CD8-positive, alpha-beta memory T cell (primary cell): ENCODE measurements around the gene TMEM132C. TPM values are rescaled to one million over a fixed set of nuclear protein-coding genes. Genes with fewer than 3 reads are reported as not detected.

Experiments
- CTCF ChIA-PET: fragments of 350-600 bp; sonication (Branson Sonifier 250); formaldehyde crosslinking; loops from one replicate; lab custom pipeline; 2021; ENCODE audit warnings: antibody characterized with exemption; lab: Charles Lee
- POLR2A ChIA-PET: fragments of 350-600 bp; sonication (Branson Sonifier 250); formaldehyde crosslinking; loops from one replicate; lab custom pipeline; 2021; ENCODE audit warnings: antibody characterized with exemption; lab: Charles Lee
- DNase-seq, 5 donors: peaks; one replicate each; pipeline versions ENCODE4 v3.0.0 to v3.0.0-alpha.2; 2020 to 2022; ENCODE audit warnings: mixed read lengths in 1 of 5
- H3K27ac ChIP-seq: one replicate; pipeline ENCODE4 v1.7.0; 2013; ENCODE audit warnings: low read depth, mild to moderate bottlenecking, low read length, moderate library complexity
- H3K27me3 ChIP-seq: 2 replicates; pipeline ENCODE4 v1.7.0; 2013; ENCODE audit warnings: low read length, mild to moderate bottlenecking; ENCODE audit not compliant: insufficient read depth, poor library complexity, severe bottlenecking
- H3K36me3 ChIP-seq: 2 replicates; pipeline ENCODE4 v1.7.0; 2013; ENCODE audit warnings: mild to moderate bottlenecking, low read length, moderate library complexity; ENCODE audit not compliant: insufficient read depth
- H3K4me1 ChIP-seq: 2 replicates; pipeline ENCODE4 v1.7.0; 2013; ENCODE audit warnings: mild to moderate bottlenecking, low read length, moderate library complexity; ENCODE audit not compliant: insufficient read depth
- H3K4me3 ChIP-seq: 2 replicates; pipeline ENCODE4 v1.7.0; 2013; ENCODE audit warnings: mild to moderate bottlenecking, low read length
- H3K9me3 ChIP-seq: 2 replicates; pipeline ENCODE4 v1.7.0; 2013; ENCODE audit warnings: mild to moderate bottlenecking, low read length
- H3K27ac Mint-ChIP-seq, 8 donors: one replicate each; pipeline ENCODE4 v1.8.0; 2020 to 2021; ENCODE audit warnings: mixed read lengths in 8 of 8, mild to moderate bottlenecking in 6 of 8, inconsistent platforms in 3 of 8, moderate library complexity in 3 of 8
- H3K27me3 Mint-ChIP-seq, 2 donors: one replicate each; pipeline ENCODE4 v1.8.0; 2020 to 2021; ENCODE audit warnings: mixed read lengths in 2 of 2, mild to moderate bottlenecking in 1 of 2, moderate library complexity in 1 of 2
- H3K36me3 Mint-ChIP-seq, 3 donors: one replicate each; pipeline ENCODE4 v1.8.0; 2020 to 2021; ENCODE audit warnings: mixed read lengths in 3 of 3, inconsistent platforms in 1 of 3, mild to moderate bottlenecking in 1 of 3
- H3K4me1 Mint-ChIP-seq, 3 donors: one replicate each; pipeline ENCODE4 v1.8.0; 2020 to 2021; ENCODE audit warnings: mixed read lengths in 3 of 3, inconsistent platforms in 1 of 3, mild to moderate bottlenecking in 1 of 3
- H3K4me3 Mint-ChIP-seq, 7 donors: one replicate each; pipeline ENCODE4 v1.8.0; 2020 to 2021; ENCODE audit warnings: mixed read lengths in 7 of 7, mild to moderate bottlenecking in 6 of 7, moderate library complexity in 4 of 7, inconsistent platforms in 2 of 7
- H3K9me3 Mint-ChIP-seq, 5 donors: one replicate each; pipeline ENCODE4 v1.8.0; 2020 to 2022; ENCODE audit warnings: mixed read lengths in 5 of 5, mild to moderate bottlenecking in 3 of 5, moderate library complexity in 2 of 5, inconsistent platforms in 1 of 5
- polyA plus RNA-seq: library from polyadenylated mRNA; unstranded; fragments of 300-500 nt; fragmentation: Illumina TruSeq; gene quantifications from one replicate; pipeline ENCODE4 v1.2.3, GENCODE V29; 2021
- total RNA-seq, 2 experiments: library from RNA; stranded (reverse); gene quantifications; one replicate each; pipeline ENCODE4 v1.2.3, GENCODE V29; 2021

TMEM132C gene
- total RNA-seq (not detected), polyA plus RNA-seq (not detected)

DNA sequence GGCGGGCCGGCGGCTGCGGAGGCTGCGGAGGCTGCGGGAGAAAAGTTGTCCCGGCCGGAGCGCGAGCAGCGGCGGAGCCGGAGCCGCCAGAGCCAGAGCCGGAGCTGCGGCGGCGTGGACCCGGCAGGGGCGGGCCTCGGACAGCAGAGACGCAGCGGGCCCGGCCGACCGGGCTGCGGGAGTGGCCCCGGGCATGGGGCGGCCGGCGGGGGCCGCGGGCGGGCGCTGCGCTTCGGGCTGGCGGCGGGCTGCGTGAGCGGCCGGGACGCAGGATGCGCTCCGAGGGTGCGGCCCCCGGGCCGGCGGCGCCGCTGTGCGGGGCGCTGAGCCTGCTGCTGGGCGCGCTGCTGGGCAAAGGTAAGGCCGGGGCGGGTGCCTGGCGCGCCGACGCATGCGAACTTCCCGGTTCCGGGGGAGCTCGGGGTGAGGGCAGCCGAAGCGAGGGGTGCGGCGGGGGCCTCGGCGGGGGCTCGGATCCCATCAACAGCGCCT, at the start of gene TMEM132C:
Gene TMEM132C (plus strand): TSS at position 40 of the 492 bp plus-strand sequence. CDS start 233 bp downstream, at position 273.
- H3K27me3 ChIP-seq, result no peaks in the 10 kb centered on the region
- no peaks in the 10 kb centered on the region for H3K36me3 ChIP-seq
- H3K9me3 Mint-ChIP-seq, result peaks cover 0 to 7% (median 3%) of the 10 kb centered on the region in 5 donors
- no peaks in the 10 kb centered on the region for H3K36me3 Mint-ChIP-seq
- peaks cover 29 to 59% of the 10 kb centered on the region in 2 donors for H3K27me3 Mint-ChIP-seq
- no peak within 1 kb of the TSS for H3K27ac ChIP-seq
- POLR2A ChIA-PET, result no interaction called here
- no peaks in the 10 kb centered on the region for H3K4me1 ChIP-seq
- H3K27ac Mint-ChIP-seq, result no peak within 1 kb of the TSS
- peaks cover 0 to 1% (median 0%) of the 10 kb centered on the region in 3 donors for H3K4me1 Mint-ChIP-seq
- DNase-seq, result no peak
- CTCF ChIA-PET, result no interaction called here
- no peaks in the 10 kb centered on the region for H3K9me3 ChIP-seq
- H3K4me3 ChIP-seq, result no peak within 1 kb of the TSS
- peak within 1 kb of the TSS in 3 of 7 donors; percentile 27 to 54 (median 45) for H3K4me3 Mint-ChIP-seq

DNA sequence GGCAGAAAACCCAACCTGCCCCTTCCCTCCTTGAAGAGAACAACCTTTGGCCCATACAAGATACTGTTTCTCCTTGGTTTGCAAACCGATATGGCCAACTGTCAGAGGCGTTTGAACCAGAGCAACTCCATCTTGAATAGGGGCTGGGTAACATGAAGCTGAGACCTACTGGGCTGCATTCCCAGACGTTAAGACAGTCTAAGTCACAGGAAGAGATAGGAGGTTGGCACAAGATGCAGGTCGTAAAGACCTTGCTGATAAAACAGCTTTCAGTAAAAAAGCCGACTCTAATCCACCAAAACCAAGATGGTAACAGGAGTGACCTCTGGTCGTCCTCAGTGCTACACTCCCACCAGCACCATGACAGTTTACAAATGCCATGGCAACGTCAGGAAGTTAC, 42.7 kb upstream of the TMEM132C start:
- H3K4me3 ChIP-seq, result no peak overlapping the region
- CTCF ChIA-PET, result no interaction called here
- H3K9me3 ChIP-seq, result no peaks in the 10 kb centered on the region
- H3K9me3 Mint-ChIP-seq, result peaks cover 0 to 6% (median 1%) of the 10 kb centered on the region in 5 donors
- no peaks in the 10 kb centered on the region for H3K36me3 Mint-ChIP-seq
- H3K27ac ChIP-seq, result no peak overlapping the region
- no peak overlapping the region for H3K4me3 Mint-ChIP-seq
- no peaks in the 10 kb centered on the region for H3K4me1 ChIP-seq
- no peaks in the 10 kb centered on the region for H3K4me1 Mint-ChIP-seq
- no peak for DNase-seq
- no peaks in the 10 kb centered on the region for H3K36me3 ChIP-seq
- no peaks in the 10 kb centered on the region for H3K27me3 ChIP-seq
- no peak overlapping the region for H3K27ac Mint-ChIP-seq
- POLR2A ChIA-PET, result no interaction called here
- no peaks in the 10 kb centered on the region for H3K27me3 Mint-ChIP-seq

DNA sequence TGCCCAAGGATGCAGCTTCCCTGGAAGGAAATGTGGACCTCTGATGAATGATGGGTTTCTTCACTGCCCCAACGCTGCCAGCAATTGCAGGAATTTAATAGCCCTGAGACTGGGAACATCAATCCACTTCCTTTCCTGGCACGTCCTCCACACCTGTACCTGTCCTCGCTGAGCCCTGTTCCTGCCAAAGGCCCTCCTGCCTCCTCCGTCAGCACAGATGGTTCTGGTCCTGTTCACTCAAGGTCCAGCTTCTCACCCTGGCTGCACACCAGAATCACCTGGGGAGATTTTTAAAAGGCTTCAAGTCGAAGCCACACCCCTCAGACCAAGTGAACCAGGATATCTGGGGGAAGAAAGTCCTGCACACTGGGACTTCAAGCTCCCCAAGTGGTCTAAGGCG, 38.4 kb upstream of the TMEM132C start:
- H3K9me3 Mint-ChIP-seq, result peaks cover 0 to 4% (median 0%) of the 10 kb centered on the region in 5 donors
- CTCF ChIA-PET, result no interaction called here
- no peak overlapping the region for H3K4me3 Mint-ChIP-seq
- no peaks in the 10 kb centered on the region for H3K27me3 ChIP-seq
- no peak overlapping the region for H3K27ac ChIP-seq
- no peak overlapping the region for H3K4me3 ChIP-seq
- peaks cover 0 to 4% of the 10 kb centered on the region in 2 donors for H3K27me3 Mint-ChIP-seq
- H3K36me3 Mint-ChIP-seq, result no peaks in the 10 kb centered on the region
- no peak overlapping the region for H3K27ac Mint-ChIP-seq
- POLR2A ChIA-PET, result no interaction called here
- no peaks in the 10 kb centered on the region for H3K4me1 Mint-ChIP-seq
- no peaks in the 10 kb centered on the region for H3K36me3 ChIP-seq
- no peak for DNase-seq
- no peaks in the 10 kb centered on the region for H3K9me3 ChIP-seq
- H3K4me1 ChIP-seq, result no peaks in the 10 kb centered on the region

DNA sequence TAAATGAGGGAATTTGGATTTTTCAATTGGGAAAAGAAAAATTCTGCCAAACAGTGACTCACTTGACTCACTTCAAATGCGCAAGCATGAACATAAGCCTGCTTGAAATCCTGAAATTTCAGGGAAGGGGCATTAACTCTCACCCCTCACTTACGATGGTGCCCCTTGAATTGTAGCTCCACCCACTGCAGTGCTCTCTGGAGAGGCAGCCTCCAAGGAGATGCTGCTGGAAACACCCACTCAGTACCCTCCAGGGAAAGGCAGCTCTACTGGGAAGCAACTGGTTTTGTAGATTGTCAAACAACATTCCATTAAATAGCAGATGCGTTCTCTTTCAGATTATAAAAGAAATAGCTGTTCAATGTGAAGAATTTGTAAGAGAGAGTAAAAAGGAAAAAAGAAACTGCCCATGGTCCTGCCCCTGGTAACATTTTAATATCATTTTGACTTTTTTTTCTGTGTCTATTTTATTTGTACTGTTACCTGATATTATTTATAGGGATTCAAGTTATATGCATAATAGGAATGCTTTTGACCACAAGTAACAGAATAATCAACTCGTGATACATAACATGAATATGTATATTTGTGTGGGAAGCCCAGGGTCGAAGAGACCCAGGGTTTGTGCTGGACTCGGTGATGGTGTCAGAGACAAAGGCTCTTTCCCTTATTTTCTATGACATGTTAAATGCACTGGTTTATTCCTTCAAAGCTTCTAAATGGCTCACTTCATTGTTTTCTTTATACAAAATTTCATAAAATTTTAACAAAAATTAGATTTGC, 31.1 kb upstream of the TMEM132C start:
- peaks cover 0 to 5% (median 2%) of the 10 kb centered on the region in 5 donors for H3K9me3 Mint-ChIP-seq
- no peak overlapping the region for H3K27ac Mint-ChIP-seq
- no peak for DNase-seq
- CTCF ChIA-PET, result no interaction called here
- H3K36me3 ChIP-seq, result no peaks in the 10 kb centered on the region
- no peaks in the 10 kb centered on the region for H3K36me3 Mint-ChIP-seq
- no peak overlapping the region for H3K27ac ChIP-seq
- no peaks in the 10 kb centered on the region for H3K9me3 ChIP-seq
- H3K27me3 Mint-ChIP-seq, result peaks cover 0 to 3% of the 10 kb centered on the region in 2 donors
- no peaks in the 10 kb centered on the region for H3K4me1 Mint-ChIP-seq
- POLR2A ChIA-PET, result no interaction called here
- H3K27me3 ChIP-seq, result no peaks in the 10 kb centered on the region
- no peak overlapping the region for H3K4me3 ChIP-seq
- no peak overlapping the region for H3K4me3 Mint-ChIP-seq
- no peaks in the 10 kb centered on the region for H3K4me1 ChIP-seq

DNA sequence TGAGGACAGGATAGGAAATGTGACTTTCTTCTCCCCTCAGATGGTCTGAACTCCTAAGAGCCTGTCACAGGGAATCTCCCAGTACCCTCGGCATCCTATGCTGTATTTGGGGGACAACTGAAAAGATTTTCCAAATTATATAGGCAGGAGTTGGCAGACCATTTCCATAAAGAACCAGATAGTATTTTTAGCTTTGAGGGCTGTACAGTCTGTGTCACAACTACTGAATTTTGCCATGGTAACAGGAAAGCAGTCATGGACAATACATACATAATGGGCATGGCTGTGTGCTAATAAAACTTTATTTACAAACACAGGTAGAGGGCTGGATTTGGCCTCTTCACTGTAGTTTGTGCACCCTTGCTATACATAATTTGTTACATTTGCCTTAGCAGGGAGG, 30.4 kb upstream of the TMEM132C start:
- Mint-ChIP-seq H3K27me3 (no peaks in the 10 kb centered on the region), H3K9me3 (peaks cover 0 to 5% (median 2%) of the 10 kb centered on the region in 5 donors), H3K4me3 (no peak overlapping the region), H3K4me1 (no peaks in the 10 kb centered on the region), H3K27ac (no peak overlapping the region), H3K36me3 (no peaks in the 10 kb centered on the region)
- POLR2A ChIA-PET, result no interaction called here
- no peaks in the 10 kb centered on the region for H3K9me3 ChIP-seq
- H3K36me3 ChIP-seq, result no peaks in the 10 kb centered on the region
- no peak overlapping the region for H3K4me3 ChIP-seq
- no peaks in the 10 kb centered on the region for H3K4me1 ChIP-seq
- H3K27ac ChIP-seq, result no peak overlapping the region
- H3K27me3 ChIP-seq, result no peaks in the 10 kb centered on the region
- CTCF ChIA-PET, result no interaction called here
- DNase-seq, result no peak

DNA sequence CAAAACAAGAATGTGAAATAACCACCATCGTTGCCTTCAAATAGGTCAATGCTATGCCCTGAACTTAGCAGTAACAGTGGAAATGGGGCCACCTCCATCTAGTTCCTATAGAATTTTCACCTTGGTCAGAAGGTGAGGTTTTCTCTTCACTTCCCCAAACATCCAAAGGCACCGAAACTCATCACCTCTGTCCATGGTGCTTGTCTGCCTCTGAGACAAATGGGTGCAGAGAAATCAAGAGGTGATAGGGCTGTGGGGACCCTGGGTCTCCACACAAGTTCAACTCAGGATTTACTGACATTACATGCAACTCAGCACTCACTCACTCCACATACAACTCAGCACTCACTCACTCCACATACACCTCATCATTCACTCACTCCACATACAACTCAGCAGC, 26.2 kb upstream of the TMEM132C start:
- Mint-ChIP-seq H3K4me3 (no peak overlapping the region), H3K4me1 (no peaks in the 10 kb centered on the region), H3K9me3 (peaks cover 0 to 6% (median 0%) of the 10 kb centered on the region in 5 donors), H3K27ac (no peak overlapping the region), H3K27me3 (peaks cover 0 to 3% of the 10 kb centered on the region in 2 donors), H3K36me3 (no peaks in the 10 kb centered on the region)
- H3K36me3 ChIP-seq, result no peaks in the 10 kb centered on the region
- no peak overlapping the region for H3K27ac ChIP-seq
- no peaks in the 10 kb centered on the region for H3K4me1 ChIP-seq
- ChIA-PET CTCF (no interaction called here), POLR2A (no interaction called here)
- no peak for DNase-seq
- H3K4me3 ChIP-seq, result no peak overlapping the region
- no peaks in the 10 kb centered on the region for H3K27me3 ChIP-seq
- H3K9me3 ChIP-seq, result no peaks in the 10 kb centered on the region

DNA sequence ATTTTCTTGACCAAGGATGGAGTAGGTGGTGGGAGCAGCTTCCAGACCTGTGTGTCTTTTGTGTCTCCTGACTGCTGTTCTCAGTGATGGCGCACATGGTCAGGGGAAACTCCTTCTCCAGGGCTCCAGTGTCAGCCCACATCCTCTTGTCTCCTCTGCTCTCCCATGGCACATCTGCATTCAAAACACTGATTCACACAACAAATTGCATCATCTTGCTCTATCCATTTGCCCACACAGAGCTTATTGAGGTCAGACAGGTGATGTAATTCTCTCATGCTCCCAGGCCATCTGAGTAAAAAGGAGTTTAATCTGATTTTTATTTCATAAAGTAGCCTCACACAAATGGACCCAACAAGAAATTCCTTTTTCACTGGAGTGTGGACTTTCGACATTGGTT, 21.8 kb upstream of the TMEM132C start:
- H3K27ac ChIP-seq, result no peak overlapping the region
- CTCF ChIA-PET, result no interaction called here
- H3K9me3 Mint-ChIP-seq, result peaks cover 0 to 6% (median 3%) of the 10 kb centered on the region in 5 donors

DNA sequence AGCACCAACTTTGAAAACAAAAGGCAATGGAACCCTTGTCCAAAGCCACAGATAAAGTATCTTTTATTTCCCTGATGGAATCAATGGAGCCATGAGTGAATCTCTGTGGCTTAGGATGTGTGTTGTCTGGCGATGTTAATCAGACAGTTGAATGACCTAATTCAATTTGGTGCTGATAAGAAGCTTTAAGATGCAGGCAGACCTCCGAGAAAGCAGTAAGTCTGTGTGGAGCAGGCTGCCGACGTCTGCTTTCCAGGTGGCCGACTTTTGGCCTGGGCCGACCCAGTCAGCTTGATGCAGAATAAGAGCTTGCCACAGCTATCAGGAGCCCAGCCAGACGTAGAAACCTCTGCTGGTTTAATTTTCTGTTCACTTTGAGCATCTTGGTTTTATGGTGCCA, 21.1 kb upstream of the TMEM132C start:
- H3K27ac ChIP-seq, result no peak overlapping the region
- H3K36me3 Mint-ChIP-seq, result no peaks in the 10 kb centered on the region
- no peaks in the 10 kb centered on the region for H3K4me1 Mint-ChIP-seq
- H3K4me3 Mint-ChIP-seq, result no peak overlapping the region
- CTCF ChIA-PET, result no interaction called here
- no peaks in the 10 kb centered on the region for H3K27me3 ChIP-seq
- no peak for DNase-seq
- POLR2A ChIA-PET, result no interaction called here
- no peaks in the 10 kb centered on the region for H3K36me3 ChIP-seq
- peaks cover 0 to 4% of the 10 kb centered on the region in 2 donors for H3K27me3 Mint-ChIP-seq
- no peaks in the 10 kb centered on the region for H3K4me1 ChIP-seq
- peaks cover 0 to 6% (median 0%) of the 10 kb centered on the region in 5 donors for H3K9me3 Mint-ChIP-seq
- H3K4me3 ChIP-seq, result no peak overlapping the region
- H3K9me3 ChIP-seq, result no peaks in the 10 kb centered on the region
- no peak overlapping the region for H3K27ac Mint-ChIP-seq

More for the DNA sequence above, 21.8 kb upstream of the TMEM132C start:
- DNase-seq, result no peak
- no peaks in the 10 kb centered on the region for H3K4me1 ChIP-seq
- no peaks in the 10 kb centered on the region for H3K36me3 ChIP-seq
- H3K27me3 Mint-ChIP-seq, result peaks cover 0 to 4% of the 10 kb centered on the region in 2 donors
- no peak overlapping the region for H3K4me3 Mint-ChIP-seq
- no peaks in the 10 kb centered on the region for H3K27me3 ChIP-seq
- no peak overlapping the region for H3K4me3 ChIP-seq
- POLR2A ChIA-PET, result no interaction called here
- H3K27ac Mint-ChIP-seq, result no peak overlapping the region
- H3K4me1 Mint-ChIP-seq, result no peaks in the 10 kb centered on the region
- no peaks in the 10 kb centered on the region for H3K36me3 Mint-ChIP-seq
- no peaks in the 10 kb centered on the region for H3K9me3 ChIP-seq
